ENCODE data around the gene BSG.

GRCh38 chr19:589693-590395 is 17.4 kb downstream of the BSG start, which contains the start of gene HCN2:
- TF ChIP-seq, protein P1, sequence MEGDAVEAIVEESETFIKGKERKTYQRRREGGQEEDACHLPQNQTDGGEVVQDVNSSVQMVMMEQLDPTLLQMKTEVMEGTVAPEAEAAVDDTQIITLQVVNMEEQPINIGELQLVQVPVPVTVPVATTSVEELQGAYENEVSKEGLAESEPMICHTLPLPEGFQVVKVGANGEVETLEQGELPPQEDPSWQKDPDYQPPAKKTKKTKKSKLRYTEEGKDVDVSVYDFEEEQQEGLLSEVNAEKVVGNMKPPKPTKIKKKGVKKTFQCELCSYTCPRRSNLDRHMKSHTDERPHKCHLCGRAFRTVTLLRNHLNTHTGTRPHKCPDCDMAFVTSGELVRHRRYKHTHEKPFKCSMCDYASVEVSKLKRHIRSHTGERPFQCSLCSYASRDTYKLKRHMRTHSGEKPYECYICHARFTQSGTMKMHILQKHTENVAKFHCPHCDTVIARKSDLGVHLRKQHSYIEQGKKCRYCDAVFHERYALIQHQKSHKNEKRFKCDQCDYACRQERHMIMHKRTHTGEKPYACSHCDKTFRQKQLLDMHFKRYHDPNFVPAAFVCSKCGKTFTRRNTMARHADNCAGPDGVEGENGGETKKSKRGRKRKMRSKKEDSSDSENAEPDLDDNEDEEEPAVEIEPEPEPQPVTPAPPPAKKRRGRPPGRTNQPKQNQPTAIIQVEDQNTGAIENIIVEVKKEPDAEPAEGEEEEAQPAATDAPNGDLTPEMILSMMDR (IDR thresholded peaks at IDR 0.05): no peak
- no peak for TF ChIP-seq POLR2A (IDR thresholded peaks at IDR 0.05)

All from heart left ventricle (tissue), 13 donors.